T47D (cell line): ENCODE results near the gene PCK2.
"Not testable (repeated sequence)": the region's sequence is repeated elsewhere in the genome, so short reads cannot be mapped to it uniquely, and the experiment has no call there.

Experiments used
- DNase-seq, 2 experiments: peaks; one replicate each; pipeline versions ENCODE4 v3.0.0 to v3.0.0-alpha.2; 2011 to 2012; ENCODE audit warnings: low read depth in 1 of 2, low spot score in 1 of 2
- JUND ChIP-seq: IDR thresholded peaks from 2 replicates; pipeline ENCODE4 v1.6.1; 2012; ENCODE audit warnings: low read depth
- in situ Hi-C: cut with HindIII; loops from 2 replicates; pipeline ENCODE4 v1.10.0; 2016; ENCODE audit warnings: low sequenced_read_pairs, low pct_unique_long_range_greater_than_20kb

PCK2 gene

DNA sequence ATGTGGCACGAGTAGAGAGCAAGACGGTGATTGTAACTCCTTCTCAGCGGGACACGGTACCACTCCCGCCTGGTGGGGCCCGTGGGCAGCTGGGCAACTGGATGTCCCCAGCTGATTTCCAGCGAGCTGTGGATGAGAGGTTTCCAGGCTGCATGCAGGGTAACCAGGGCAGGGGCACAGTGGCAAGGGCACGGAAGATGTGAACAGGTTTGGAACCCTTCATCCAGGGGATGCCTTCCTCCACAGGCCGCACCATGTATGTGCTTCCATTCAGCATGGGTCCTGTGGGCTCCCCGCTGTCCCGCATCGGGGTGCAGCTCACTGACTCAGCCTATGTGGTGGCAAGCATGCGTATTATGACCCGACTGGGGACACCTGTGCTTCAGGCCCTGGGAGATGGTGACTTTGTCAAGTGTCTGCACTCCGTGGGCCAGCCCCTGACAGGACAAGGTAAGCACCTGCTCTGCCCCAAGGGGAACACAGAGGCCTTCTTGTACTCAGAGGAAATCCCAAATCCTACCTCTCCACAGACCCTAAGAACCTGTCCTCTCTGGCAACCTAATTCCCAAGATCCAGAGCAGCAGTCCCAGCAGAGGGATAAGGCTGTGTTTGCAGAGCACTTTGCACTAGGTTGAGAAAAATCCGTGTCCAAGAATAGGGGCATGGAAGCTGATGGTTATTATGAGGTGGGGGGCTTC, 4.3 kb downstream of the PCK2 start:
- in situ Hi-C loops: no loop called here
- no peak for TF ChIP-seq JUND
- DNase-seq: no peak

DNA sequence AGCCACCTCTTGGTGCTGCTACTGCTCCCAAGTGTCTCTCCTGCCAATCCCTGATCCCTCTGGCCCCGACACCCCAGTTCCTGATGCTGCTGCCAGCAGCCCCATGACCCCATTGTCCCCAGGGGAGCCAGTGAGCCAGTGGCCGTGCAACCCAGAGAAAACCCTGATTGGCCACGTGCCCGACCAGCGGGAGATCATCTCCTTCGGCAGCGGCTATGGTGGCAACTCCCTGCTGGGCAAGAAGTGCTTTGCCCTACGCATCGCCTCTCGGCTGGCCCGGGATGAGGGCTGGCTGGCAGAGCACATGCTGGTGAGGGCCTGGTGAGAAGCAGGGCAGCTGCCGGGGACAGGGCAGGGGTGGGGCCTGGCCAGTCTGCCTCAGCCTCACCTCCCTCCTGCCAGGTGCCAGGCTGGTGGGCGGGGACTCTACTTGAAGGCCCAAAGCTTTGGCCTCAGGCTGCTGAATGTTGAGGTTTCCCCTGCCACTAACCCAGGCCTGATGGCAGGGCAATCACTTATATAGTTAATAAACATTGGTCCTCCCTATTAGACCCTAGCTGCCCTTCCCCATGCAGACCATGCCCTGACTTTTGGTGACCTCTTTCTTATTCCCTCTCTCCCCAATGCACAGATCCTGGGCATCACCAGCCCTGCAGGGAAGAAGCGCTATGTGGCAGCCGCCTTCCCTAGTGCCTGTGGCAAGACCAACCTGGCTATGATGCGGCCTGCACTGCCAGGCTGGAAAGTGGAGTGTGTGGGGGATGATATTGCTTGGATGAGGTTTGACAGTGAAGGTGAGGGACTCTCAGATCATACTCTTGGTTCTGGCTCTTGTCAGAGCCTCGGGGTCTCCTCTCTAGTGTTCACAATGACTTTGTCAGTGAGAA, 5.1 kb downstream of the PCK2 start:
- in situ Hi-C loops: no loop called here
- TF ChIP-seq JUND: no peak
- no peak for DNase-seq

DNA sequence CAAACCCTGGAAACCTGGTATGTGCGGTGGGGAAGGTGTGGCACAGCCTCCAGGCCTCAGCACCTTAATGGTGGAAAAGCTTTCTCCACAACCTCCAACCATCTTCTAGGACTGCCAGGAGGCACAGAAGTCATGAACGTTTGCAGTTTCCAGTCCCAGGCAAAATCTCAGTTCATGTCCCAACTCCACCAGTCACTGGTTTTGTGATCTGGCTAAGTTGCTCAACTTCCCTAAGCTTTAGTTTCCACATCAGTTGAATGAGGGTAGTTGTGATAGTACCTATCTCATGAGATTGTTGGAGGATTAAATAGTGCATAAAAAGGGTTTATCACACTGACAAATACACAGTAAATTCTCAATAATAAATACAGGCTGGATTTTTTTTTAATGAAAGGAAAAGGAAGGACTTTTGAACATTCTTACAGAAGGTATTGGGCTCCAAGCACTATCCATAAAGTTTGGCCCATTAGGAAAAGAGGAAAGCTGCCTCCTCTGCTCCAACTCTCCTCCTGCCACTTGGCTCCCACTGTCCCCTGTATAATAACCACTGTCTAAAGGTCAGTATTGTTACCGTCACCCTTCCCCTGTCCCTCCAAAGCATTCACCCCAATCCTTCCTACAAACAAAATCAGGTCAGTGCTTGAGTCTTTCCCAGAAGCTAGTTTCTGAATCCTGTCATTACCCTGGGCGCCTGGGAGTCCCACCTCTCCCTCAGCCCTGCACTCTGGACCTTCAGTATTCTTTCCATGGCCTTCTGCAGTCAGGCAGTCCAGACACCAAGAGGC, 6.3 kb downstream of the PCK2 start:
- no peak for TF ChIP-seq JUND
- DNase-seq: no peak
- in situ Hi-C loops: no loop called here

DNA sequence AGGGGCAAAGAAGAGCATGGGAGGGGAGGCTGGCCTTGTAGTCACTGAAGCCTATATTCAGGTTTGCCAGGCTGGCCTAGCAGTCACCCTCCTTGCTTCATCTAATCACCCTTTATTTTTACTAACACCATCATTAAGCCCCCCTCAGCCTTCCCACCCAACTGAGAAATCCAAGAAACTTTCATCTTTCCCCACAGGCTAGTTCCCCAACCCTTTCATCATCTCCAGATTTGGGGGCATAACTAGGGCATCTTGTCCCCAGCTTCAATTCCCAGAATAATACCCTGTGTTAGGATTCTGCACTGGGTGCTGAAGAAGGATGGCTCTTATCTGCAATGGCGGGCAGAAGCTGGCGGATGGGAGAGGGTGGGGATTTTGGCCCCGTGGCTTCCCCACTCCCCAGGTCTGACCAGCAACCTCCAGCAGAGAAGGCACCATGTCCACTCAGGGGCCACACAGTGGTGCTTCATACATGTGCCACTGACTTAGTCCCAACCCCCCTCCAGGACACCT, 6.9 kb downstream of the PCK2 start:
- TF ChIP-seq JUND: no peak
- in situ Hi-C loops: no loop called here
- DNase-seq: no peak

DNA sequence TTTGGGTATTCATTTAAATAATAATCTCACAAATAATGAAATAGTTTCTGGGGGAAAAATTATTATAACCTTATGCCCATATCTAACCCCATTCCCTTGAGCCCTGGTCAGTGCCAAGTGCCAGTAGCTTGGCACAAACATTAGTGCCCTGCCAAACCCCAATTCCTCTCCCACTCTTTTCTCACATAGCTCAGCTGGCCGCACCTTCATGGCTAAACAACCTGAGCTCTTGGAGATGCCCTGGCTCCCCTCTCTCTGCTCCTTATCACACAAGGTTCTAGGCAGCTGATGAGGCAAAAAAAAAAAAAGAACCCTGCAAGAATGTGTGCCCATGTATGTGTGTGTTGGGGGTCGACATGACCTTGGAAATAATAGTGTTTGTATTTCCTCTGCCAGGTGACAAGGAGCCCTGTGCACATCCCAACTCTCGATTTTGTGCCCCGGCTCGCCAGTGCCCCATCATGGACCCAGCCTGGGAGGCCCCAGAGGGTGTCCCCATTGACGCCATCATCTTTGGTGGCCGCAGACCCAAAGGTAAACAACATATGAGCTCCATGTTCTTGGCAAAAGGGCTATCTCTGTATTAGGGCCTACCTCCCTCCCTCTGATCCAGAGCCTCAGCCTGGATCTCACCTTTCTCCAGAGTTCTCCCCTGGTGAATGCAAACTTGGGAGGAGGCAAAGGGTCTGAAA, 8.4 kb downstream of the PCK2 start:
- no peak for TF ChIP-seq JUND
- DNase-seq: no peak
- in situ Hi-C loops: no loop called here

DNA sequence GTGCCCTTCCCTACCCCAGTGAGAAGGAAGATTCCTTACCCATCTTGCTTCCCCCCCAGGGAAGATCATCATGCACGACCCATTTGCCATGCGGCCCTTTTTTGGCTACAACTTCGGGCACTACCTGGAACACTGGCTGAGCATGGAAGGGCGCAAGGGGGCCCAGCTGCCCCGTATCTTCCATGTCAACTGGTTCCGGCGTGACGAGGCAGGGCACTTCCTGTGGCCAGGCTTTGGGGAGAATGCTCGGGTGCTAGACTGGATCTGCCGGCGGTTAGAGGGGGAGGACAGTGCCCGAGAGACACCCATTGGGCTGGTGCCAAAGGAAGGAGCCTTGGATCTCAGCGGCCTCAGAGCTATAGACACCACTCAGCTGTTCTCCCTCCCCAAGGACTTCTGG, 9.3 kb downstream of the PCK2 start:
- in situ Hi-C loops: no loop called here
- TF ChIP-seq JUND: no peak
- DNase-seq: no peak

DNA sequence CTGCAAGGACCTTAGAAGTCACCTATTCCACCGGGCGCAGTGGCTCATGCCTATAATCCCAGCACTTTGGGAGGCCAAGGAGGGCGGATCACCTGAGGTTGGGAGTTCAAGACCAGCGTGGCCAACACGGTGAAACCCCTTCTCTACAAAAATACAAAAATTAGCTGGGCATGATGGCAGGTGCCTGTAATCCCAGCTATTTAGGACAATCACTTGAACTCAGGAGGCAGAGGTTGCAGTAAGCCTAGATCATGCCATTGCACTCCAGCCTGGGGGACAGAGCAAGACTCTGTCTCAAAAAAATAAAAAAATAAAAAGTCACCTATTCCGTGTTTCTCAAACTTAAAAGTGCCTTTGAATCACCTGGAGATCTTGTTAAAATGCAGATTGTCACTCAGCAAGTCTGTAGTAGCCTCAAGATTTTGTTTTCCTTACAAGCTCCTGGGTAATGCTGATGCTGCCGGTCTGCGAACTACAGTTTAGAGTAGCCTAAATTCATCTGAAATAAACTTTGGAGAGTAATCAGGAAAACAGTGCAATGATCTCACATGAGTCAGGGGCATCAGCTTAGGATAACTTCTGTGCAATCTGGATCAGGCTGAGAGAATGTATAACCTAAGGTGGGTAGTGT, 11.6 kb downstream of the PCK2 start:
- in situ Hi-C loops: not testable (repeated sequence)

DNA sequence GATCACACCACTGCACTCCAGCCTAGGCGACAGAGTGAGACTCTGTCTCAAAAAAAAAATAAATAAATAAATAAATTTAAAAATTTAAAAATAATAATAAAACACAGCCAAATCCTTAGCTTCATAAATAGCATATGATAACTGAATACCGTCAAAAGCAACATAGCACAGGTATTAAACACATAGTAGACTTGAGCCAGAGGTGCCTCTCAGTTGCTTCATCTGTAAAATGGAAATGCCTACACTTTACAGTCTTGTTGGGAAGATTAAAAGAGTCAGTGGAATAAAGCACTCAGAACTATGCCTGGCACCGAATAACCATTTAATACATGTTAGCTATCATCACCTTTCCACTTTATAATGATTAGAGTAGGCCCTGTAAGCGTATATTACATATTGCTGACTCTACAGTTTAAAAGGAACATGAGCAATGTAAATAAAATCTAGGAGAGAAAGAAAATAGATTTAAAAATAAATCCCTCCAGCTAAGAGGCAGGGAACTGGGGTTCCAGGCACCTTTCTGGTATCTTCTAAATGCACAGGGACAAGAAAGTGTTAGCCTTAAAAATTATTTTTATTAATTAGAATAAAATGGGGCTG, 12.7 kb downstream of the PCK2 start:
- in situ Hi-C loops: no loop called here
- no peak for TF ChIP-seq JUND

More for the DNA sequence above, 11.6 kb downstream of the PCK2 start:
- DNase-seq: not testable (repeated sequence)

DNA sequence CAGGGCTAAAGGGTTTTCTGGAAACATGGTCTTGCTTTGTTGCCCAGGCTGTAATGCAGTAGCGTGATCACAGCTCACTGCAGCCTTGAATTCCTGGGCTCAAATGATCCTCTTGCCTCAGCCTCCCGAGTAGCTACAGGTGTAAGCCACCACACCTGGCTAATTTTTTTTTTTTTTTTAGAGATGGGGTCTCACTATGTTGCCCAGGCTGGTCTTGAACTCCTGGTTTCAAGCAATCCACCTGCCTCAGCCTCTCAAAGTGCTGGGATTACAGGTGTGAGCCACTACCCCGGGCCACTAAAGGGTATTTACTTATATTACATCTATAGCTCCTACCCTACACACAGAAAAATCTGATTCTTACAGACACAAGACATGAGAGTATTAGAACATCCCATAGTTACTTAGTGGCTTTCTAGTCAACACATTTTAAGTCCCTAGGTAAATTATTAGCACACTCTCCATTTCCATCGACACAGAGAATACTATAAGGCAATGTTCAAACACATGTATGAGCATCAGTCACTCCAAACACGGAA, 14.3 kb downstream of the PCK2 start:
- TF ChIP-seq JUND: no peak
- DNase-seq: no peak
- in situ Hi-C loops: no loop called here

More for the DNA sequence above, 12.7 kb downstream of the PCK2 start:
- no peak for DNase-seq

DNA sequence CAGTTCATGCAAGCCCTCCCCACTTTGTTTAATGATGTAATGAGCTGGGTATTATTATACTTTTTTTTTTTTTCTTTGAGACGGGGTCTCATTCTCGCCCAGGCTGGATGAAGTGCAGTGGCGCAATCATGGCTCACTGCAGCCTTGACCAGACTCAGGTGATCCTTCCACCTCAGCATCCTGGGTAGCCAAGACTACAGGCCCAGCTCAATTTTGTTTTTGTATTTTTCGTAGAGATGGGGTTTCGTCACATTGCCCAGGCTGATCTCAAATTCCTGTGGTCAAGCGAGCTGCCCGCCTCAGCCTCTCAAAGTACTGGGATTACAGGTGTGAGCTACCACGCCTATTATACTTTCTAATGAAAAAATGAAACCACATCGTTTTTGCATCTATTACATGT, 15.9 kb downstream of the PCK2 start:
- no peak for TF ChIP-seq JUND
- in situ Hi-C loops: no loop called here

DNA sequence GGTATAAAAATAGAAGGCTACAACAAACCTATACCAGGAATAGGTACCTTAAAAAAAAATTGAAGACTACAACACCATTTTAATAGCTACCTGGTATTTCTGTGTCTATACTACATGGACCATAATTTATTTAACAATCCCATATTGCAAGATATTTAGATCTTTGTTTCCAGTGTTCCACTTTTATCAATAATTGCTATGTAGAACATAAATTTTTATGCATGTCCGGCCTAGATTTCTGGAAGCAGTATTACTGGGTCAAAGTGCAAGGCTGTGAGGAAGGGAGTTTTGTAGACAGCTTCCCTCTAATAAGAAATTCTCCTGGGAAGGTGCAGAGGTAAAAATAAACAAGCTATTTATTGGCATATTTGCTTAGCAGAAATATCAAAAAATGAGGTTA, 16.4 kb downstream of the PCK2 start:
- no peak for TF ChIP-seq JUND
- in situ Hi-C loops: no loop called here
- no peak for DNase-seq

More for the DNA sequence above, 15.9 kb downstream of the PCK2 start:
- no peak for DNase-seq

DNA sequence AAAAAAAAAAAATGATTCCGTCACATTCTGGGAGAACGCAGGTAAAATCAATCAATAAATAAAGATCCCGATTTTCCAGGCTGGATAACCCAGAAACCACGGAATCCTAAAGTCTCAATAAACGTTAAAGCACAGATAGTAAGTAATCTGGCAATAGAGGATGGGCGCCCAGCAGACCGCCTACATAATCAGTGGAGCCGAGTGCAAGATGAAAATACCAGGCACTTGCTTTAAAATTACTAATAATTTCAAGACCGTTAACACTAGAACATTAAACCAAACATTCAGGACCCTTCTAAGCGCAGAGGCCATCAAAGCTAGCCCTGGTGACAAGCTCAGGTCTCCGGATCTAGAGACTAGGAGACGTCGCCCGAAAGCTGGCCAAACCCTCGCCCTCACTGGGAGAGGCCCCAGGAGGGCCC, 19.3 kb downstream of the PCK2 start:
- DNase-seq: no peak
- in situ Hi-C loops: no loop called here

More for the DNA sequence above, 19.3 kb downstream of the PCK2 start:
- TF ChIP-seq JUND: no peak
